ENCODE data around the gene SLC7A7.

- no peak for TF ChIP-seq CTCF (IDR thresholded peaks at IDR 0.05 in 2 of 3, conservative IDR thresholded peaks at IDR 0.05 in 1 of 3; ENCODE audit: insufficient read depth in 2 of 3, low read depth in 1 of 3, low read length in 3 of 3)
- TF ChIP-seq THRA (IDR thresholded peaks at IDR 0.05), result no peak
- TF ChIP-seq NFE2L1 (tag; IDR thresholded peaks at IDR 0.05; ENCODE audit: borderline replicate concordance, low read depth), result no peak
- no peak for TF ChIP-seq POLR2A (conservative IDR thresholded peaks at IDR 0.05)
- no peak for TF ChIP-seq HDAC6 (IDR thresholded peaks at IDR 0.05; ENCODE audit: low read depth, low read length)
- no peak for TF ChIP-seq ZNF24 (IDR thresholded peaks at IDR 0.05)
These were observed 7.7 kb downstream of the SLC7A7 start for GRCh38 chr14:22807432-22808087.
